Measurements from ENCODE around the gene HCN4.

Gene HCN4

DNA sequence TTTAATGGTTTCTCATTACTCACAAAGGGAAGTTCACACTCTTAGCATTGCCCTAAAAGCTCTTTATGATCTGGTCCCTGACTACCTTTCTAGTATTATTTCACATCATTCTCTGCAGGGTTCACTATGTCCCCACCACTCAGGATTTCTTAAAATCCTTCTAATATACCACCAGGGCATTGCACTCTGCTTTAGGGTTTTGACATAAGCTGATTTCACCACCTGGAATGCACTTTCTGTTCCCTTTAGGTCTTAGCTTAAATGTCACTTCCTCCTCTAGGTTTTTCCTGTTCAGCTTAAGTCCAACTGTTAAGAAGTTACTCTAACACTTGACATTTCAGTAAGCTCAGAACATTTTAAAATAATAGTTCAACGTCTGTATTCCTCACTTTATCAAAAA lies 81.7 kb downstream of the HCN4 start:
- DNase-seq, result peak; percentile 65

DNA sequence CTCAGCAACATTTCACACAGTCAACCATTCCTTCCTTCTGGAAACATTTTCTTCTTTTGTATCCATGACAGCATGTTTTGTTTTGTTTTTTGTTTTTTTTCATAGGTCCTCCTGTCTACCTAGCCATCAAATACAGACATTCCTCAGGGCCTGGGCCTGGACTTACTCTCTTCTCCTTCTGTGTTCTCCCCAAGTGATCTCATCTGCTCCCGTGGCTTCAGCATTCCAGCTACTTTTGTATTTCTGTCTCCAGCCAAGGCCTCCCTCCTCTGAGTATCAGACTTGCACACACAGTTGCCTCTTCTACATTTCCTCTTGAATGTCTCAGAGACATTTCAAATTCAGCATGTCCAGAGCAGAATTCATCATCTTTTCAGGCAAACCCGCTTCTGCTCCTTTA lies 82.4 kb downstream of the HCN4 start:
- DNase-seq, result no peak

DNA sequence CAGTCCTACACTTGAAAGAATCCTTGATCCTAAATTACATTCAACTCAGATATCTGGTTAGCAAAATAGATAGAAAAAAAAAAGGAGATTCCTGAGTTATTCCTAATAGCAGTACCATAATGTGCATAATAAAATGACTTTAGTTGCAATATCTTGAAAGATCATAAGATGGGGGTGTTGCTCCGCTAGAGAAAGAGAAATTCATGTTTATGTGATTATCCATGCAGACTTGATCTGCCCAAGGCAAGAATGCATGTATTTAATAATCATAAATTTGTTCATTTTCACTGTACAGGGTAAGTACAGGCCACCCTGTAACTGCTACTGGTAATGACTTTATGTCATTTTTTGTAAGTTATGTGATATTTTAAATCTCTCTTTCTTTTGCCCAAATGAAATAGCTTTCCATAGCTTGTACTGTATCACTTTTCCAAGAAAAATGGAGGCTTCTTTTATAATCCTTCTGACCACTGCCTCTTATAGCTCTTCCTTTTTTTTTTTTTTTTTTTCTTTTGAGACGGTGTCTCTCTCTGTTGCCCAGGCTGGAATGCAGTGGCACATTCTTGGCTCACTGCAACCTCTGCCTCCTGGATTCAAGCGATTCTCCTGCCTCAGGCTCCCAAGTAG lies 84.6 kb downstream of the HCN4 start:
- DNase-seq, result peak; percentile 20

DNA sequence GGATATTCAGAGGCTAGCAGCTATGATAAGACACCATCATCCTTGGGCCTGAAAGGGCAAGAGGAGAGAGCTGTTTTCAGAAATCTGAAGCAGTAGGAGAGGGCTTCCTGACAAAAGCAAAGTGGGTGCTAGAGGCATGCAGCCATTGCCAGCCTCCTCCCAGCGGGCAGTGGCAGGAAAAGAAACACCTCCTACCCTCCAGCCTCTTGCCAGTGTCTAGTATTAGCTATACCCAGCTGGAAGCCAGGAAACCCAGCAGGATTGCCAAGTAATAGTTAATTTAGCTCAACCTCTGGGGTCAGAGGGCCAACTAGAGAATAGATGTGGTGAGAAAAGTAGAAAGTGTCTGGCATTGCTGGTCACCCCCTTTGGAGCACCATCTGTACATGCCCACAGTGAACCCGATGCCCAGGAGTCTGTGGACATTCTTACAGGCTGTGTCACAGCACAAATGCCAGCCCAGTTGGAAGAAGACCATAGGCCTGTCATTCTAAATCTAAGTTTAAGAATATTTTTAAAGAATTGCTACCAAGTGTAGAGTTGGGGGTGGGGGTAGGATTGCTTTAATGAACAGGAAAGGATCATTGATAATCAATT lies 85.3 kb downstream of the HCN4 start:
- no peak for DNase-seq

DNA sequence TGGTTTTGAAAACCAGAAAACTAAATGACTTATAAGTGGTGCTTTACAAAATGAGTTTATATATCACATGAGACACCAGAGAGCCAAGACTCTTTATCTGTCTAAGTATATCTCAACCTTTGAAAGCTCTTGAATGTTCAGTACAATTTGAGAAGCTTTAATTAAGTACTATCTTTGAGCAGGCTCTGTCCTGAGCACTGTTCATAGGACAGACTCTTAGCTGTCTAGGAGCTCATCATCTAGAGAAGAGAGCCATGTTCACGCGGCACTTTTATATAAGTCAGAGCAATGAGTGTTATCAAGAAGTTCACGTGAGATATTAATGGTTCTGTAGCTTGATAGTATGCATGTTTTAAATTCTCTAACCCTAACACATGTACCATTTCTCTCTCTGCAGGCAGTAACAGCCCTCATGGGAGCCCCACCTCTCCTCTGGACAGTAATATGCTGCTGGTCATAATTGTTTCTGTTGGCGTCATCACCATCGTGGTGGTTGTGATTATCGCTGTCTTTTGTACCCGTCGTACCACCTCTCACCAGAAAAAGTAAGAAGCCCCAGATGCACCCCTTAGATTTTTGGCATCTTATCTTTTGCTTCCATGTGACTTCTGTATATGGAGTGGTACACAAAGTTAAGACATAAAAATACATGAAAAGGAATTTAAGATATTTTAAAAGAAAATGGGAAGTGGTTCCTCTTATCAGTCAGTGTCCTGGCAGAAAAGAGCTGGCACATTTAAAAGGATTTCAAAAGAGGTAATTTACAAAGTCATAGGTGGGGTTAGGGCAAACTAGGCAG lies 86.0 kb downstream of the HCN4 start:
- DNase-seq, result no peak

DNA sequence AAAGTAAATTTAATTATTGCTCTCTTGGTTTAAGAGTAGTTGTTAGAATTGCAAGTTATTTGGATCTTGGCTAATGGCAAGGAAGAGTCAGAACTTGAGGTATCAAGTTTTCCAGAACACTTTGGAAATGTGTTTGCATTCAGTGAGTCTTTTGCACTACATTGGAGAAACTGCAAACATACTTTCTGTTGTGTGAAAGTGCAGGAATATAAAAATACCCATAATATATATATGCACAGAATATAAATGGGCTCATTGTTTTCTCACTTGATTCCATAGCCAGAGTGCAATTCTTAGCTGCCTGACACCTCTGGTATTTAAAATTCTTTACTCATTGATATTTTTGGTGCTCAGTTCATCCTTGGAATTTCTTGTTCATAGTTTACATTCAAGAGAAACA lies 92.9 kb downstream of the HCN4 start:
- DNase-seq, result no peak

DNA sequence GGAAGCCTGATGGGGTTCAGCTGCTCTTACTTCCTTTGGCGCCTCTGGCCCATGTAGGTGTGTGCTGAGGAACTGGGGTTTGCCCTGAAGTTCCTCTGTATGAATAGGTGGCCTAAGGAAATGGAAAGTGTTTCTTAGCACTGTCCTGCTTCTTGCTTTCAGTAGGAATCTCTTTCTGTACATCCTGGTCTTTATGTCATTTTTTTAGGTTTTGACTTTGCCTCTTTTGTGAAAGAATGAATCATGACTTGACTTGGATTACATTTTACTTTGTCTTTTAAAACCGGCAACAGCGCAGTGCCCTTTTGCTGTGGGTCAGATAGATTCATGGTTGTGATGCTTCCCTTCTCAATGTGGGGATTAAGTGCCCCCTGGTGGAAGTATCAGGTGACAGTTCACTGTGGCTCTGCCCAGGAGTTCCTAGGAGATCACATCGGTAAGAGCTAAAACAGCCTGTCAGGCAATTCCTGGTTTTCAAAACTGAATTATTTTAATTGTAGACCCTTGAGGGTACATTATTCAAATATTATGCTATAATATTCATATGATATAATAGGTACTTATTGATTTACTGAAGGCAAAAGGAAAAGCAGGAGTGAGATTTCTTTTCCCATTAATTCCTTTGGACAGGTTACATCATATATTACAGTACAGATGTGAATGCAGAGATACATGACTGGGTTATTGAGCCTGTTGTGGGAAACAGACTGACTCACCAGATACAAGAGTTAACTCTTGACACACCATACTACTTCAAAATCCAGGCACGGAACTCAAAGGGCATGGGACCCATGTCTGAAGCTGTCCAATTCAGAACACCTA lies 95.4 kb downstream of the HCN4 start:
- peak; percentile 63 for DNase-seq

DNA sequence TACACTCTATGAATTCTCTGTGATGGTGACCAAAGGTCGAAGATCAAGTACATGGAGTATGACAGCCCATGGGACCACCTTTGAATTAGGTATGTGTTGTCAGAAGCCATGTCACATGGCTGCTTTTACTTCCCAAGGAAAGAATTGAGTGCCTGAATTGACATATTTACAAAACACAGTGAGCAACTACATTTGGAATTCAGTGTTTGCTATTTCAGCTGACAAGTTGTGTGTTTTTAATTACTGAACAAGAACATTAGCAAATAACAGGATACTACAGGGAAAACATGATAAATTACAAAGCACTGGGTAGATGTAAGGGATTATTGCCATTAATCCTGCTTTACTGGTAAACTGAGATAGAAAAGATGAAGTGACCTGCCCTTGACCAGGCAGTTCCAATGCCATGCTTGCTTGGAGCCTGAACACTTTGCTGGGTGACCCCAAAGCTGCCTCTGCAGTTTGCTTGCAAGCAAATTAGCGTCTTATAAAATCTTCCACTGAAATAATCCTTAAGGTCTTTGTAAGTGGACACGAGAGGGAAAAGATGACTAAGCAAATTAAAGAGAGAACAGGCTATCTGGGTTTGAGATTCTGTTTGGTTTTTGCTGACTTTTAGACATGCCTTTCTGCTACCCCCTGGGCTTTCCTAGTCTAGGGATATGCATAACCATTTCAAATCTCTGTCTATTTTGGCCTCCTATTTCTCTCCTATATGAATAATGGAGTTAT lies 98.2 kb downstream of the HCN4 start:
- DNase-seq, result no peak
